Endothelial cell of umbilical vein (primary cell): ENCODE results near the gene TSPAN5.

Experiments used
- EZH2 ChIP-seq: IDR thresholded peaks from 2 replicates; pipeline ENCODE4 v1.6.1; 2012; ENCODE audit warnings: borderline replicate concordance, low read depth, mild to moderate bottlenecking, moderate library complexity, low read length, inconsistent platforms; ENCODE audit not compliant: severe bottlenecking
- FOS ChIP-seq: IDR thresholded peaks from 2 replicates; pipeline ENCODE4 v1.6.1; 2011; ENCODE audit warnings: mild to moderate bottlenecking, low read length, moderate library complexity, borderline replicate concordance; ENCODE audit not compliant: insufficient read depth
- JUN ChIP-seq: IDR thresholded peaks from 2 replicates; pipeline ENCODE4 v1.6.1; 2011; ENCODE audit warnings: borderline replicate concordance, low read depth; ENCODE audit not compliant: insufficient read length, insufficient read depth
- MYC ChIP-seq: IDR thresholded peaks from one replicate; pipeline ENCODE4 v1.6.1; 2011; ENCODE audit warnings: mild to moderate bottlenecking, low read depth, low read length
- POLR2A ChIP-seq: IDR thresholded peaks from 2 replicates; pipeline ENCODE4 v1.6.1; 2012; ENCODE audit warnings: low read depth, mild to moderate bottlenecking, control low read depth, low read length
- POLR2AphosphoS5 ChIP-seq: IDR thresholded peaks from 2 replicates; pipeline ENCODE4 v1.6.1; 2012; ENCODE audit warnings: low read depth, mild to moderate bottlenecking, control low read depth, low read length, moderate library complexity; ENCODE audit not compliant: insufficient read depth
- TF ChIP-seq, protein P1 (sequence below), 2 donors: IDR thresholded peaks; 1 replicate in 1 of 2; 2 replicates in 1 of 2; pipeline ENCODE4 v1.5.1; 2011; ENCODE audit warnings: low read length in 2 of 2, mild to moderate bottlenecking in 2 of 2, moderate library complexity in 2 of 2, control low read depth in 1 of 2, inconsistent platforms in 1 of 2, low read depth in 1 of 2; ENCODE audit not compliant: insufficient read depth in 1 of 2; ENCODE audit errors: extremely low read depth in 1 of 2
- TF ChIP-seq, protein P2 (sequence below): IDR thresholded peaks from 2 replicates; pipeline ENCODE4 v1.6.1; 2011; ENCODE audit not compliant: insufficient read depth, insufficient read length

DNA sequence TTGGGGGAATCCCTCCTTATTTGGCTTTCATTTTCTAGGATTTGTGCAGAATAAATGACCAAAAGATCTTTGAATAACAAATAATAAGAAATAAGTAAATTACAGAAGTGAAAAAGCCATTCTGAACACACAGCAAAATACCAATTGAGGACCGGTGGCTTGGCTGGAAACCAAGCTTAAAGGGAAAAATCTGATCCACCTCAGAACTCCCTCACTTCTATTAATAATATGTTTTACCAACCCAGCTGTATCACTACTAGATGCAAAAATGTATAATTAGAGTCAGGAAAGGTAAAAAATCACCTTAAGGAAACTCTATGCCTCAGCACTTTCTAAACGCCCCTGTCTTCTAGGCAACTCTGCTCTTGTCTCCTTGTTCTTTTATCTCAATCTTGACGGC lies 77.3 kb downstream of the TSPAN5 start:
- TF ChIP-seq MYC, result no peak
- TF ChIP-seq POLR2A, result no peak
- TF ChIP-seq EZH2, result no peak
- TF ChIP-seq, protein P1, sequence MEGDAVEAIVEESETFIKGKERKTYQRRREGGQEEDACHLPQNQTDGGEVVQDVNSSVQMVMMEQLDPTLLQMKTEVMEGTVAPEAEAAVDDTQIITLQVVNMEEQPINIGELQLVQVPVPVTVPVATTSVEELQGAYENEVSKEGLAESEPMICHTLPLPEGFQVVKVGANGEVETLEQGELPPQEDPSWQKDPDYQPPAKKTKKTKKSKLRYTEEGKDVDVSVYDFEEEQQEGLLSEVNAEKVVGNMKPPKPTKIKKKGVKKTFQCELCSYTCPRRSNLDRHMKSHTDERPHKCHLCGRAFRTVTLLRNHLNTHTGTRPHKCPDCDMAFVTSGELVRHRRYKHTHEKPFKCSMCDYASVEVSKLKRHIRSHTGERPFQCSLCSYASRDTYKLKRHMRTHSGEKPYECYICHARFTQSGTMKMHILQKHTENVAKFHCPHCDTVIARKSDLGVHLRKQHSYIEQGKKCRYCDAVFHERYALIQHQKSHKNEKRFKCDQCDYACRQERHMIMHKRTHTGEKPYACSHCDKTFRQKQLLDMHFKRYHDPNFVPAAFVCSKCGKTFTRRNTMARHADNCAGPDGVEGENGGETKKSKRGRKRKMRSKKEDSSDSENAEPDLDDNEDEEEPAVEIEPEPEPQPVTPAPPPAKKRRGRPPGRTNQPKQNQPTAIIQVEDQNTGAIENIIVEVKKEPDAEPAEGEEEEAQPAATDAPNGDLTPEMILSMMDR (IDR thresholded peaks at IDR 0.05; ENCODE audit: extremely low read depth in 1 of 2, insufficient read depth in 1 of 2, low read depth in 1 of 2, low read length in 2 of 2), result no peak
- no peak for TF ChIP-seq POLR2AphosphoS5
- TF ChIP-seq JUN, result no peak
- TF ChIP-seq, protein P2, sequence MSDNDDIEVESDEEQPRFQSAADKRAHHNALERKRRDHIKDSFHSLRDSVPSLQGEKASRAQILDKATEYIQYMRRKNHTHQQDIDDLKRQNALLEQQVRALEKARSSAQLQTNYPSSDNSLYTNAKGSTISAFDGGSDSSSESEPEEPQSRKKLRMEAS, result no peak
- TF ChIP-seq FOS, result no peak
